ENCODE measurements around the gene RALGPS1. TPM values are rescaled to one million over a fixed set of nuclear protein-coding genes. Genes with fewer than 3 reads are reported as not detected.

RALGPS1 gene
- total and polyA plus RNA-seq, 8 donors = 5.8 to 12.7 (median 9.3) TPM

DNA sequence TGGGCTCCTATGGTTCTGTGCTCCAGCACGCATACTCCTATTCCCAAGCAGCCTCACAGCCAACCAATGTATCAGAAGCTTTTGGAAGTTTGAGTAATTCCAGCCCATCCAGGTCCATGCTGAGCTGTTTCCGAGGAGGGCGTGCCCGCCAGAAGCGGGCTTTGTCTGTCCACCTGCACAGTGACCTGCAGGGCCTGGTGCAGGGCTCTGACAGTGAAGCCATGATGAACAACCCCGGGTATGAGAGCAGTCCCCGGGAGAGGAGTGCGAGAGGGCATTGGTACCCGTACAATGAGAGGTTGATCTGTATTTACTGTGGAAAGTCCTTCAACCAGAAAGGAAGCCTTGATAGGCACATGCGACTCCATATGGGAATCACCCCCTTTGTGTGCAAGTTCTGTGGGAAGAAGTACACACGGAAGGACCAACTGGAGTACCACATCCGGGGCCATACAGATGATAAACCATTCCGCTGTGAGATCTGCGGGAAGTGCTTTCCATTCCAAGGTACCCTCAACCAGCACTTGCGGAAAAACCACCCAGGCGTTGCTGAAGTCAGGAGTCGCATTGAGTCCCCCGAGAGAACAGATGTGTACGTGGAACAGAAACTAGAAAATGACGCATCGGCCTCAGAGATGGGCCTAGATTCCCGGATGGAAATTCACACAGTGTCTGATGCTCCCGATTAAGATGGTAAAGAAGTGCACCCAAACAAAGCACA is 34.2 kb upstream of the RALGPS1 start:
- WGBS, 2 donors = 97 to 98% methylated on average over 23 of the region's 23 CpGs
- Histone ChIP-seq H3K36me3 (peaks cover 0 to 15% (median 0%) of the 10 kb centered on the region in 3 donors), H3K4me1 (no peaks in the 10 kb centered on the region), H3K27ac (no peak overlapping the region), H3K4me3 (no peak overlapping the region), H3K9me3 (no peaks in the 10 kb centered on the region), H3K27me3 (no peaks in the 10 kb centered on the region)
- FAIRE-seq = no peak
- intact Hi-C loops (cut with DNase I) = no loop called here
- no peak for DNase-seq
- ATAC-seq = no peak
- TF ChIP-seq, protein P1, sequence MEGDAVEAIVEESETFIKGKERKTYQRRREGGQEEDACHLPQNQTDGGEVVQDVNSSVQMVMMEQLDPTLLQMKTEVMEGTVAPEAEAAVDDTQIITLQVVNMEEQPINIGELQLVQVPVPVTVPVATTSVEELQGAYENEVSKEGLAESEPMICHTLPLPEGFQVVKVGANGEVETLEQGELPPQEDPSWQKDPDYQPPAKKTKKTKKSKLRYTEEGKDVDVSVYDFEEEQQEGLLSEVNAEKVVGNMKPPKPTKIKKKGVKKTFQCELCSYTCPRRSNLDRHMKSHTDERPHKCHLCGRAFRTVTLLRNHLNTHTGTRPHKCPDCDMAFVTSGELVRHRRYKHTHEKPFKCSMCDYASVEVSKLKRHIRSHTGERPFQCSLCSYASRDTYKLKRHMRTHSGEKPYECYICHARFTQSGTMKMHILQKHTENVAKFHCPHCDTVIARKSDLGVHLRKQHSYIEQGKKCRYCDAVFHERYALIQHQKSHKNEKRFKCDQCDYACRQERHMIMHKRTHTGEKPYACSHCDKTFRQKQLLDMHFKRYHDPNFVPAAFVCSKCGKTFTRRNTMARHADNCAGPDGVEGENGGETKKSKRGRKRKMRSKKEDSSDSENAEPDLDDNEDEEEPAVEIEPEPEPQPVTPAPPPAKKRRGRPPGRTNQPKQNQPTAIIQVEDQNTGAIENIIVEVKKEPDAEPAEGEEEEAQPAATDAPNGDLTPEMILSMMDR (IDR thresholded peaks at IDR 0.05) = no peak

DNA sequence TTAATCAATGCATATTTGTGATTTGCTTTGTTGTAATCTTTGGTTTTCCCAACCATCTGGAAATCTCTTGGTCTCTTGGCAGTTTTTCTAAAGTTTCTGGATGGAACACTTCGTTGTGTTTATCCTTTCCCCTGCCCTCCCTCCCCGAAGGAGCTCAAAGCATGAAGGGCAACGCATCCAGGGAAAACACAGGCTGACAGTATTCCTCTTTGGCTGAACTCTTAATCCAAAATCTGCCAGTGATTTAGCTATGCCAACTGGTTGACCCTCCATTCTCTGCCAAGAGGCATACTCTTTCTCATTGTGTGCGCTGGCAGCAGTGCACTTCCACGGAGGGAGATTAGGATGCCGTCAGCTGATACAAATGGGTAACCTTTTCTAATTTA is 33.6 kb upstream of the RALGPS1 start:
- TF ChIP-seq, protein P1 (IDR thresholded peaks at IDR 0.05) = no peak

DNA sequence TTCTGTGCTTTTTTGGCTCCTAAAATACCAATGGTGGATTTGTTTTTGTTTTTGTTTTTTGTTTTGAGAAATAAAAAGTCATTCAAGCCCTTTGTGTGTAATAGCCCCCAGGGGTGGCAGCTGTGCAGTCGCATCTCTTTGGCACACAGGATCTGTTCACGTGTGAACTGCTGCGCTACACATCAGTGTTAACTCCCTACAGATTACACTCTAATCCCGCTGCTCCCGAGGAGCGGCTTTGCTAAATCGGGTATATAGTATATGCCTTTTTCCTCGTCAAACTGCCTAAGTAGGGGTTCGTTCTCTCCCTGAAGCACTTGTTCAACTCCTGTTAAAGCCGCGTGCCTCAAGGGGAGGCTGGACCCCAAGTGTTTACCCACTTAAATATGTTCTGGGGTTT is 31.8 kb upstream of the RALGPS1 start:
- H3K36me3 ChIP-seq = peaks cover 0 to 15% (median 0%) of the 10 kb centered on the region in 3 donors
- intact Hi-C loops (cut with DNase I) = no loop called here
- no peaks in the 10 kb centered on the region for H3K27me3 ChIP-seq
- TF ChIP-seq, protein P1 (IDR thresholded peaks at IDR 0.05) = no peak
- no peak overlapping the region for H3K4me3 ChIP-seq
- ATAC-seq = no peak
- WGBS, 2 donors = 92 to 95% methylated on average over 11 of the region's 11 CpGs
- no peaks in the 10 kb centered on the region for H3K4me1 ChIP-seq
- no peak for DNase-seq
- H3K27ac ChIP-seq = no peak overlapping the region
- no peak for FAIRE-seq
- H3K9me3 ChIP-seq = no peaks in the 10 kb centered on the region

More for the DNA sequence above, 33.6 kb upstream of the RALGPS1 start:
- Histone ChIP-seq H3K36me3 (peaks cover 0 to 15% (median 0%) of the 10 kb centered on the region in 3 donors), H3K27me3 (no peaks in the 10 kb centered on the region), H3K4me1 (no peaks in the 10 kb centered on the region), H3K27ac (no peak overlapping the region), H3K9me3 (no peaks in the 10 kb centered on the region), H3K4me3 (no peak overlapping the region)
- ATAC-seq = no peak
- intact Hi-C loops (cut with DNase I) = no loop called here
- no peak for FAIRE-seq
- WGBS, 2 donors = 87 to 88% methylated on average over 6 of the region's 6 CpGs
- DNase-seq = no peak

DNA sequence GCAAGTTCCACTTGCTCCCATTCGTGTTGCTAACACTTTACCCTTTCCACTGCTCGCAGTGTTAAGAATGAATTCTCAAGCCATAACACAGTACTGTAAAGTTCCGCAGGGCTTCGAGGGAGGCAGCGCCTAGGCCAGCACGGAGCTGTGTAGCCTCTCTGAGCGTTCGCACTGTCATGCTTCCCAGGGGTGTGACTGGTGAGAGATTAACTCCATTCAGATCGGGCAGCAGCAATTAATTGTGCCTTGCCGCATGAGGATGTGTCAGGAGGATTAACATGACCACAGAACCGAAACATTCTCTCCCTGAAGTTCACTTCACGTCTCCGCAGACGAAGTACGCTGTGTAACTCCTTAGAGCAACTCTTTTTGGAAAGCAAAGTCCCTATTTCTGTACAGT is 30.9 kb upstream of the RALGPS1 start:
- Histone ChIP-seq H3K4me3 (no peak overlapping the region), H3K4me1 (no peaks in the 10 kb centered on the region), H3K27ac (no peak overlapping the region), H3K9me3 (no peaks in the 10 kb centered on the region), H3K27me3 (no peaks in the 10 kb centered on the region), H3K36me3 (peaks cover 0 to 15% (median 0%) of the 10 kb centered on the region in 3 donors)
- no peak for FAIRE-seq
- TF ChIP-seq, protein P1 (IDR thresholded peaks at IDR 0.05) = no peak
- intact Hi-C loops (cut with DNase I) = no loop called here
- DNase-seq = no peak
- ATAC-seq = peak in 3 of 4 donors; percentile 55 to 65 (median 61)
- 74 to 76% methylated on average over 15 of the region's 15 CpGs for WGBS, 2 donors

DNA sequence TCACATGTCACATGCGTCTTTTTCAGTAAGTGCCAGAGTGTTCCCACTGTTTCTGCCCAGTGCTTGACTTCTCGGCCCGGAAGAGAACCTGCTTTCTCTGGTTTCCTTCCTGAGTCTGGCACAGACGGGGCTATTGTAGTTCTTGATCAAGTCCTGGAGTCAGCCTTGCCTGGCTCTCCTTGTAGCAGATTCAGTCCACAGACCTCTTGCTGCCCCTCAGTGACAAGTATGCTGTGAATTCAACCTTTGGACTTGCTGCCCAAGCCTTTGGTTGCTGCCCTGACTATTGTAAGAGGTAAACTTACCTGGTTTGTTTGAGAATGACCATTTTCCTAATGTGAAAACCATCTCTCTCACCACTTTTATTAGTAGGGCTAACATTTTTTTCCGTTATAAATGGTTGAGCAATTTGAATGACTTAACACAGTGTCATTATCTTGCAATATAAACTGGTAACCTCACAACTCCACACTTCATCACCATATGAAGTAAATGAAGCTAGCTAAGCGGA is 29.4 kb upstream of the RALGPS1 start:
- 68 to 81% methylated on average over 6 of the region's 6 CpGs for WGBS, 2 donors
- DNase-seq (no peak), ATAC-seq (peak in 2 of 4 donors; percentile 28 to 52), FAIRE-seq (no peak)
- H3K9me3 ChIP-seq = no peaks in the 10 kb centered on the region
- no peak overlapping the region for H3K4me3 ChIP-seq
- TF ChIP-seq, protein P1 (IDR thresholded peaks at IDR 0.05) = no peak
- H3K36me3 ChIP-seq = peaks cover 0 to 6% (median 0%) of the 10 kb centered on the region in 3 donors
- no peaks in the 10 kb centered on the region for H3K4me1 ChIP-seq
- intact Hi-C loops (cut with DNase I) = no loop called here
- no peak overlapping the region for H3K27ac ChIP-seq
- H3K27me3 ChIP-seq = no peaks in the 10 kb centered on the region
